Neural progenitor cell (in vitro differentiated cells): ENCODE results near the gene CBY2.

ENCODE experiments used
- EZH2 ChIP-seq: fragments of 200-600 bp; sonication (generic); IDR thresholded peaks from 2 replicates; pipeline ENCODE4 v1.6.1; 2017; ENCODE audit warnings: antibody characterized with exemption, mild to moderate bottlenecking, moderate library complexity
- EZH2phosphoT487 ChIP-seq: fragments of 200-600 bp; sonication (generic); IDR thresholded peaks from 2 replicates; pipeline ENCODE4 v1.6.1; 2017; ENCODE audit warnings: antibody characterized with exemption
- TF ChIP-seq, protein P1 (sequence below): fragments of 200-600 bp; sonication (generic); IDR thresholded peaks from 2 replicates; pipeline ENCODE4 v1.5.1; 2017; ENCODE audit warnings: antibody characterized with exemption, mild to moderate bottlenecking

- TF ChIP-seq, protein P1, sequence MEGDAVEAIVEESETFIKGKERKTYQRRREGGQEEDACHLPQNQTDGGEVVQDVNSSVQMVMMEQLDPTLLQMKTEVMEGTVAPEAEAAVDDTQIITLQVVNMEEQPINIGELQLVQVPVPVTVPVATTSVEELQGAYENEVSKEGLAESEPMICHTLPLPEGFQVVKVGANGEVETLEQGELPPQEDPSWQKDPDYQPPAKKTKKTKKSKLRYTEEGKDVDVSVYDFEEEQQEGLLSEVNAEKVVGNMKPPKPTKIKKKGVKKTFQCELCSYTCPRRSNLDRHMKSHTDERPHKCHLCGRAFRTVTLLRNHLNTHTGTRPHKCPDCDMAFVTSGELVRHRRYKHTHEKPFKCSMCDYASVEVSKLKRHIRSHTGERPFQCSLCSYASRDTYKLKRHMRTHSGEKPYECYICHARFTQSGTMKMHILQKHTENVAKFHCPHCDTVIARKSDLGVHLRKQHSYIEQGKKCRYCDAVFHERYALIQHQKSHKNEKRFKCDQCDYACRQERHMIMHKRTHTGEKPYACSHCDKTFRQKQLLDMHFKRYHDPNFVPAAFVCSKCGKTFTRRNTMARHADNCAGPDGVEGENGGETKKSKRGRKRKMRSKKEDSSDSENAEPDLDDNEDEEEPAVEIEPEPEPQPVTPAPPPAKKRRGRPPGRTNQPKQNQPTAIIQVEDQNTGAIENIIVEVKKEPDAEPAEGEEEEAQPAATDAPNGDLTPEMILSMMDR, result no peak
- no peak for TF ChIP-seq EZH2phosphoT487
- no peak for TF ChIP-seq EZH2
Measured at GRCh38 chr13:45718992-45719391, 16.9 kb downstream of the CBY2 start.
